ENCODE measurements around the gene GPR137B. TPM values are rescaled to one million over a fixed set of nuclear protein-coding genes. Genes with fewer than 3 reads are reported as not detected.

GPR137B gene
- total and polyA plus RNA-seq, 11 donors, result 14.9 to 49.8 (median 43.7) TPM

GRCh38 chr1:236141447-236142252, 689 bp upstream of the GPR137B start:
- Histone ChIP-seq H3K36me3 (peaks cover 0 to 11% (median 0%) of the 10 kb centered on the region in 9 donors), H3K27me3 (peaks cover 0 to 12% (median 0%) of the 10 kb centered on the region in 9 donors), H3K27ac (peak overlapping the region in 10 of 12 donors; percentile 5 to 75 (median 57)), H3K4me1 (peaks cover 0 to 42% (median 20%) of the 10 kb centered on the region in 12 donors), H3K4me3 (peak overlapping the region; percentile 44 to 98 (median 80)), H3K9me3 (no peaks in the 10 kb centered on the region)
- 0 to 2% (median 1%) methylated on average over 46 to 67 of the region's 67 CpGs for WGBS, 4 donors
- DNase-seq (peak in 1 of 5 donors; percentile 59), ATAC-seq (peak; percentile 32 to 54 (median 47))
- TF ChIP-seq, protein P1, sequence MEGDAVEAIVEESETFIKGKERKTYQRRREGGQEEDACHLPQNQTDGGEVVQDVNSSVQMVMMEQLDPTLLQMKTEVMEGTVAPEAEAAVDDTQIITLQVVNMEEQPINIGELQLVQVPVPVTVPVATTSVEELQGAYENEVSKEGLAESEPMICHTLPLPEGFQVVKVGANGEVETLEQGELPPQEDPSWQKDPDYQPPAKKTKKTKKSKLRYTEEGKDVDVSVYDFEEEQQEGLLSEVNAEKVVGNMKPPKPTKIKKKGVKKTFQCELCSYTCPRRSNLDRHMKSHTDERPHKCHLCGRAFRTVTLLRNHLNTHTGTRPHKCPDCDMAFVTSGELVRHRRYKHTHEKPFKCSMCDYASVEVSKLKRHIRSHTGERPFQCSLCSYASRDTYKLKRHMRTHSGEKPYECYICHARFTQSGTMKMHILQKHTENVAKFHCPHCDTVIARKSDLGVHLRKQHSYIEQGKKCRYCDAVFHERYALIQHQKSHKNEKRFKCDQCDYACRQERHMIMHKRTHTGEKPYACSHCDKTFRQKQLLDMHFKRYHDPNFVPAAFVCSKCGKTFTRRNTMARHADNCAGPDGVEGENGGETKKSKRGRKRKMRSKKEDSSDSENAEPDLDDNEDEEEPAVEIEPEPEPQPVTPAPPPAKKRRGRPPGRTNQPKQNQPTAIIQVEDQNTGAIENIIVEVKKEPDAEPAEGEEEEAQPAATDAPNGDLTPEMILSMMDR (IDR thresholded peaks at IDR 0.05), result no peak
- no peak for TF ChIP-seq POLR2A (IDR thresholded peaks at IDR 0.05)
- intact Hi-C loops (cut with DNase I), result loop anchor here in 3 of 10 donors (2.0 to 10.0 kb wide), 3 partner anchors 139 to 143 kb away; partner anchors contain the start of gene ERO1B (in 3 of the 3)

DNA sequence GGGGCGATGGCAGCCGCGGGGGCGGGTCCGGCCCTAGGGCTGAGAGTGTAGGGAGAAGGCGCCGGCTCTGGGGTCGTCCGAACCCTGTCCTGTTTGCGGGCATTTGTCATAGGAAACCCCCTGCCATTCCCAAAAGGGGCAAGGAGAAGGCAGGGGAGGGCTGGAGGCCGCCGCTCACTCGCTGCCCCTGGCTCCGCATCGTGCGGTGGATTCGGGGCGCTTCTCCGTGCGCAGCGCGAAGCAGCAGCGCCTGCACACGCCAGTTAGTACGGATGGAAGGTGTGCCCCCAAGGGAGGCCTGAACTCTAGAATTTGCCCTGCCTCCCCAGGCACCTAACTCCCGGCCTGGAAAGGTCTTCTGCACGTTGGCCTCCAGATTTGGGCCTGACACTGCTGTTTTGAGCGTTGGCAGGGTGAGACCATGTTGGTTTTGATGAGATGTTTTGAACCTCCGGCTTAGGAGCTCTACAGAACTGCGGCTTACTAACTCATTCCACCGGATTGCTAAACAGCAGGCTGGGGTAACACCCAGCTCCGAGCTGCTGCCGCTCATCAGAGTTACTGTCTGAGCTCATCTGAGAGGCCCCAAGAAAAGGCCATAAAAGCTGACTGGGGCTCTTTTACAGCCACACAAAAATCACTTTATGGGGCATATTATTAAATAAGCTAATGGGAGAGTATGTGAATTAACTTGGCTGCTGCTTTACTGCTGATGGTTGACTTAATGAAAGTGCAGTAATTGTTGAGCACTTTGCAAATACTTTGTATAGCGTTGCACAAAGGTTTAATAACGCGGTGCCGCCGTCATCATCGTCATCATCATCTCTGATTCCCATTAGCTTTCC, 987 bp downstream of the GPR137B start:
- Histone ChIP-seq H3K27ac (peak overlapping the region in 11 of 12 donors; percentile 6 to 82 (median 67)), H3K4me1 (peaks cover 0 to 59% (median 25%) of the 10 kb centered on the region in 12 donors), H3K27me3 (peaks cover 0 to 12% (median 0%) of the 10 kb centered on the region in 9 donors), H3K9me3 (no peaks in the 10 kb centered on the region), H3K4me3 (peak overlapping the region; percentile 61 to 98 (median 82)), H3K36me3 (peaks cover 0 to 11% (median 0%) of the 10 kb centered on the region in 9 donors)
- intact Hi-C loops (cut with DNase I), result loop anchor here in 2 of 10 donors (5.0 to 10.0 kb wide), 2 partner anchors 139 to 141 kb away; partner anchors contain the start of gene ERO1B (in 2 of the 2)
- 18 to 34% (median 26%) methylated on average over 18 to 39 of the region's 39 CpGs for WGBS, 4 donors
- ATAC-seq (peak in 3 of 4 donors; percentile 14 to 40 (median 34)), DNase-seq (no peak)
- no peak for TF ChIP-seq POLR2A (IDR thresholded peaks at IDR 0.05)
- TF ChIP-seq, protein P1 (IDR thresholded peaks at IDR 0.05), result no peak

- Histone ChIP-seq H3K4me1 (peaks cover 0 to 66% (median 31%) of the 10 kb centered on the region in 12 donors), H3K27ac (peak overlapping the region in 5 of 12 donors; percentile 33 to 82 (median 52)), H3K4me3 (peak overlapping the region in 10 of 12 donors; percentile 61 to 98 (median 82)), H3K27me3 (peaks cover 0 to 12% (median 0%) of the 10 kb centered on the region in 9 donors), H3K36me3 (peaks cover 0 to 11% (median 0%) of the 10 kb centered on the region in 9 donors), H3K9me3 (no peaks in the 10 kb centered on the region)
- intact Hi-C loops (cut with DNase I), result loop anchor here in 2 of 10 donors (5.0 to 10.0 kb wide), 2 partner anchors 138 to 141 kb away; partner anchors contain the start of gene ERO1B (in 2 of the 2)
- no peak for ATAC-seq
- TF ChIP-seq, protein P1 (IDR thresholded peaks at IDR 0.05), result no peak
- TF ChIP-seq POLR2A (IDR thresholded peaks at IDR 0.05), result no peak
- 95 to 97% (median 96%) methylated on average over 14 of the region's 14 CpGs for WGBS, 4 donors
- DNase-seq, result no peak
Observed at GRCh38 chr1:236144033-236144432, 1.7 kb downstream of the GPR137B start.

All from heart left ventricle (tissue), 16 donors.